Keratinocyte (primary cell): ENCODE data around the gene CHN2. TPM values are rescaled to one million over a fixed set of nuclear protein-coding genes. Genes with fewer than 3 reads are reported as not detected.

Source experiments
- DNase-seq: peaks from one replicate; pipeline ENCODE4 v3.0.0-alpha.2; 2011; ENCODE audit warnings: low read depth, missing footprints, low spot score
- FAIRE-seq: peaks from 2 replicates; lab custom pipeline; 2011; peaks lifted over from hg19 to GRCh38; lab: Jason Lieb, UNC
- H2AFZ ChIP-seq: 2 replicates; pipeline ENCODE4 v1.6.0; 2012; ENCODE audit warnings: low read length, control low read depth, inconsistent platforms; ENCODE audit not compliant: control insufficient read depth
- H3K27ac ChIP-seq: 2 replicates; pipeline ENCODE4 v1.5.1; 2011; ENCODE audit warnings: low read length; ENCODE audit not compliant: control insufficient read depth, insufficient read depth
- H3K27me3 ChIP-seq: 3 replicates; pipeline ENCODE4 v1.6.0; 2011; ENCODE audit warnings: low read length; ENCODE audit not compliant: control insufficient read depth, insufficient read depth; ENCODE audit errors: extremely low read depth
- H3K36me3 ChIP-seq, 2 experiments: 2 replicates in 1 of 2; 3 replicates in 1 of 2; pipeline ENCODE4 v1.5.1; 2011; ENCODE audit warnings: low read length in 2 of 2, mild to moderate bottlenecking in 1 of 2; ENCODE audit not compliant: control insufficient read depth in 2 of 2, insufficient read depth in 2 of 2; ENCODE audit errors: extremely low read depth in 1 of 2
- H3K4me1 ChIP-seq: 3 replicates; pipeline ENCODE4 v1.5.1; 2011; ENCODE audit warnings: low read length; ENCODE audit not compliant: control insufficient read depth, insufficient read depth; ENCODE audit errors: extremely low read depth
- H3K4me2 ChIP-seq: 3 replicates; pipeline ENCODE4 v1.6.0; 2011; ENCODE audit warnings: low read depth, low read length; ENCODE audit not compliant: control insufficient read depth, insufficient read depth; ENCODE audit errors: extremely low read depth
- H3K4me3 ChIP-seq, 3 experiments: fragments of 200-600 bp in 1 of 3; sonication (generic) in 1 of 3; 2 replicates in 2 of 3; 3 replicates in 1 of 3; pipeline ENCODE4 v1.5.1; 2011 to 2016; ENCODE audit warnings: low read length in 3 of 3, mild to moderate bottlenecking in 3 of 3, control low read depth in 2 of 3, inconsistent platforms in 1 of 3, low read depth in 1 of 3, mixed read lengths in 1 of 3, mixed run types in 1 of 3, moderate library complexity in 1 of 3; ENCODE audit not compliant: control insufficient read depth in 2 of 3, insufficient read depth in 2 of 3; ENCODE audit errors: extremely low read depth in 1 of 3
- H3K79me2 ChIP-seq: 2 replicates; pipeline ENCODE4 v1.6.0; 2012; ENCODE audit warnings: low read length; ENCODE audit not compliant: control insufficient read depth, insufficient read depth
- H3K9ac ChIP-seq: 3 replicates; pipeline ENCODE4 v1.6.0; 2011; ENCODE audit warnings: low read length; ENCODE audit not compliant: control insufficient read depth, insufficient read depth; ENCODE audit errors: extremely low read depth
- H3K9me1 ChIP-seq: 3 replicates; pipeline ENCODE4 v1.6.0; 2011; ENCODE audit warnings: low read length; ENCODE audit not compliant: control insufficient read depth, insufficient read depth; ENCODE audit errors: extremely low read depth
- H3K9me3 ChIP-seq: 2 replicates; pipeline ENCODE4 v1.5.1; 2012; ENCODE audit warnings: low read depth, low read length; ENCODE audit not compliant: control insufficient read depth
- H4K20me1 ChIP-seq: 3 replicates; pipeline ENCODE4 v1.6.0; 2011; ENCODE audit warnings: low read length; ENCODE audit not compliant: control insufficient read depth, insufficient read depth; ENCODE audit errors: extremely low read depth
- EZH2 ChIP-seq: IDR thresholded peaks from one replicate; pipeline ENCODE4 v1.6.1; 2012; ENCODE audit warnings: inconsistent platforms, mild to moderate bottlenecking, low read length, moderate library complexity
- dilution Hi-C: fragments of 300-500 bp; cut with MboI; formaldehyde crosslinking; loops from one replicate; pipeline ENCODE4 v1.7.0; 2020; ENCODE audit warnings: low sequenced_read_pairs; ENCODE audit not compliant: extremely low pct_ligation_motif_present
- polyA plus RNA-seq, 5 experiments: library from polyadenylated mRNA; depleted of rRNA in 3 of 5; stranded (reverse) in 3 of 5; stranded (forward) in 1 of 5; unstranded in 1 of 5; fragments of >200 nt; gene quantifications; 1 replicate in 1 of 5; 2 replicates in 3 of 5; 3 replicates in 1 of 5; pipeline versions ENCODE4 v1.2.1 to v1.2.3, GENCODE V29; 2011 to 2012; ENCODE audit warnings: missing spikeins in 2 of 5, low read depth in 1 of 5, low replicate concordance in 1 of 5
- TF ChIP-seq, protein P1 (sequence below), 3 experiments: IDR thresholded peaks in 1 of 3; conservative IDR thresholded peaks in 1 of 3; optimal IDR thresholded peaks in 1 of 3; 2 replicates in 2 of 3; 3 replicates in 1 of 3; pipeline versions ENCODE3 to v1.5.1; 2011; ENCODE audit warnings: low read length in 3 of 3, mild to moderate bottlenecking in 3 of 3, moderate library complexity in 2 of 3, control low read depth in 1 of 3, inconsistent platforms in 1 of 3; ENCODE audit not compliant: insufficient read depth in 2 of 3; ENCODE audit errors: extremely low read depth in 1 of 3

The CHN2 gene
- polyA plus RNA-seq, 1 donor (not counting 4 experiments of a cell fraction or from before 2014, with no cell fraction given), result 1.8 TPM

DNA sequence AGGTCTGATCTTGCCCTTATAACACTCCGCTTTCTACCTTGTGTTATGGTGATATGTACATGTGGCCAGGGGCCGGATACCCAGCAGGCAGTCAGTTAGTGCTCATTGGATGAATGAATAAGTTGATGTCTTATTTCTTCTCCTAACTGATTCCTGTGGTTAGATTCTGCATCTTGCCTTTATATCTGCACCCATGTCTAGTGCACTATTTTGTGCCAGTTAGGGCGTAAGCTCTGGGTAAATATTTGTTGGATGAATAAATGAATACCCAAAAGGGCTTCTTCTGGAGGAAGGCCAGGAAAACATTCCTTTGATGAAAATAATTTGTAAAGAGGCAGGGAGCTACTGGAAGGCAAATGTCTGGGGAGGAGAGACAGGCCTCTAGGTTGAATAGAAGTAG is 148.2 kb downstream of the CHN2 start:
- Histone ChIP-seq H3K9me3 (no peaks in the 10 kb centered on the region), H3K4me3 (no peak overlapping the region), H3K27me3 (no peaks in the 10 kb centered on the region), H3K4me2 (peak overlapping the region; percentile 18), H3K9ac (no peak overlapping the region), H3K27ac (peak overlapping the region; percentile 22), H3K79me2 (no peaks in the 10 kb centered on the region), H2AFZ (no peak overlapping the region), H3K36me3 (no peaks in the 10 kb centered on the region), H3K9me1 (no peaks in the 10 kb centered on the region), H4K20me1 (no peaks in the 10 kb centered on the region), H3K4me1 (peaks cover 53% of the 10 kb centered on the region)
- TF ChIP-seq, protein P1, sequence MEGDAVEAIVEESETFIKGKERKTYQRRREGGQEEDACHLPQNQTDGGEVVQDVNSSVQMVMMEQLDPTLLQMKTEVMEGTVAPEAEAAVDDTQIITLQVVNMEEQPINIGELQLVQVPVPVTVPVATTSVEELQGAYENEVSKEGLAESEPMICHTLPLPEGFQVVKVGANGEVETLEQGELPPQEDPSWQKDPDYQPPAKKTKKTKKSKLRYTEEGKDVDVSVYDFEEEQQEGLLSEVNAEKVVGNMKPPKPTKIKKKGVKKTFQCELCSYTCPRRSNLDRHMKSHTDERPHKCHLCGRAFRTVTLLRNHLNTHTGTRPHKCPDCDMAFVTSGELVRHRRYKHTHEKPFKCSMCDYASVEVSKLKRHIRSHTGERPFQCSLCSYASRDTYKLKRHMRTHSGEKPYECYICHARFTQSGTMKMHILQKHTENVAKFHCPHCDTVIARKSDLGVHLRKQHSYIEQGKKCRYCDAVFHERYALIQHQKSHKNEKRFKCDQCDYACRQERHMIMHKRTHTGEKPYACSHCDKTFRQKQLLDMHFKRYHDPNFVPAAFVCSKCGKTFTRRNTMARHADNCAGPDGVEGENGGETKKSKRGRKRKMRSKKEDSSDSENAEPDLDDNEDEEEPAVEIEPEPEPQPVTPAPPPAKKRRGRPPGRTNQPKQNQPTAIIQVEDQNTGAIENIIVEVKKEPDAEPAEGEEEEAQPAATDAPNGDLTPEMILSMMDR (optimal IDR thresholded peaks at IDR 0.05 in 1 of 3, IDR thresholded peaks at IDR 0.05 in 1 of 3, conservative IDR thresholded peaks at IDR 0.05 in 1 of 3; ENCODE audit: extremely low read depth in 1 of 3, insufficient read depth in 2 of 3, low read length in 3 of 3), result no peak
- no peak for TF ChIP-seq EZH2
- dilution Hi-C loops, result no loop called here
- DNase-seq, result peak; percentile 66
- FAIRE-seq, result peak; percentile 86

DNA sequence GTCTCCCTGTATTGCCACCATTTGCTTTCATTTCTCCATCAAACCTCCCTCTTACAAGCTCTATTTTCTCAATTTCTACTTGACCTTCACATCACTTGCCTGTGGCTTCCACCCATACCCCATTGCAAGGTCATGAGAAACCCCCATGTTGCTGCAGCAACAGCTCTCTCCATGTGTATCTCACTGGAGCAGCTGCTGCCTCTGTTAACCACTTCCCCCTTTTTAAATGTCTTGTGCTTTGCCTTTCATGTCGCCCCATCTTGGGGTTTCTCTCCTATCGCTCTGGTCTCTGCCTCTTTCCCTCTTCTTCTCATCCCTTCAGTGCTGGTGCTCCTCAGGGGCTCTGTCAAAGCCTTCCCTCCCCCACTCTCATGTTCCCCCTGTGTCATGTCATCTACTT is 148.8 kb downstream of the CHN2 start:
- no peak for DNase-seq
- H3K4me2 ChIP-seq, result peak overlapping the region; percentile 4
- no peak overlapping the region for H3K4me3 ChIP-seq
- H3K36me3 ChIP-seq, result no peaks in the 10 kb centered on the region
- H3K9me3 ChIP-seq, result no peaks in the 10 kb centered on the region
- no peaks in the 10 kb centered on the region for H4K20me1 ChIP-seq
- no peak for TF ChIP-seq EZH2
- TF ChIP-seq, protein P1 (optimal IDR thresholded peaks at IDR 0.05 in 1 of 3, IDR thresholded peaks at IDR 0.05 in 1 of 3, conservative IDR thresholded peaks at IDR 0.05 in 1 of 3; ENCODE audit: extremely low read depth in 1 of 3, insufficient read depth in 2 of 3, low read length in 3 of 3), result no peak
- H3K9me1 ChIP-seq, result no peaks in the 10 kb centered on the region
- peaks cover 53% of the 10 kb centered on the region for H3K4me1 ChIP-seq
- no peaks in the 10 kb centered on the region for H3K27me3 ChIP-seq
- H3K9ac ChIP-seq, result no peak overlapping the region
- dilution Hi-C loops, result no loop called here
- no peak overlapping the region for H2AFZ ChIP-seq
- FAIRE-seq, result peak; percentile 36
- peak overlapping the region; percentile 22 for H3K27ac ChIP-seq
- H3K79me2 ChIP-seq, result no peaks in the 10 kb centered on the region
